Endothelial cell (in vitro differentiated cells): ENCODE data around the gene TSPO2. TPM values are rescaled to one million over a fixed set of nuclear protein-coding genes. Genes with fewer than 3 reads are reported as not detected.
"Not testable (repeated sequence)": the region's sequence is repeated elsewhere in the genome, so short reads cannot be mapped to it uniquely, and the experiment has no call there.

ENCODE experiments used
- DNase-seq: peaks from one replicate; pipeline ENCODE4 v3.0.0; 2021; ENCODE audit warnings: low spot score
- H3K27ac Mint-ChIP-seq: one replicate; pipeline ENCODE4 v1.8.0; 2021; ENCODE audit warnings: mixed read lengths, inconsistent platforms; ENCODE audit not compliant: unreplicated experiment
- H3K27me3 Mint-ChIP-seq: one replicate; pipeline ENCODE4 v1.8.0; 2021; ENCODE audit warnings: mild to moderate bottlenecking, moderate library complexity, mixed read lengths, inconsistent platforms; ENCODE audit not compliant: unreplicated experiment
- H3K36me3 Mint-ChIP-seq: one replicate; pipeline ENCODE4 v1.8.0; 2021; ENCODE audit warnings: mild to moderate bottlenecking, low read depth, mixed read lengths, inconsistent platforms; ENCODE audit not compliant: unreplicated experiment
- H3K4me1 Mint-ChIP-seq: one replicate; pipeline ENCODE4 v1.8.0; 2021; ENCODE audit warnings: mild to moderate bottlenecking, mixed read lengths, inconsistent platforms; ENCODE audit not compliant: unreplicated experiment
- H3K4me3 Mint-ChIP-seq: one replicate; pipeline ENCODE4 v1.8.0; 2021; ENCODE audit warnings: mild to moderate bottlenecking, mixed read lengths, inconsistent platforms; ENCODE audit not compliant: unreplicated experiment
- H3K9me3 Mint-ChIP-seq: one replicate; pipeline ENCODE4 v1.8.0; 2021; ENCODE audit warnings: mixed read lengths, inconsistent platforms; ENCODE audit not compliant: unreplicated experiment
- total RNA-seq: library from RNA; stranded (reverse); fragmentation: NEBNext Ultra II Directional; extraction: Animal tissue kit (Norgen Biotek cat#: 25700); gene quantifications from one replicate; pipeline ENCODE4 v1.2.1, GENCODE V29; 2021; ENCODE audit not compliant: unreplicated experiment
- TF ChIP-seq, protein P1 (sequence below): fragments of 200-600 bp; sonication (generic); IDR thresholded peaks from one replicate; pipeline ENCODE4 v1.5.0; 2021; ENCODE audit warnings: antibody characterized with exemption; ENCODE audit not compliant: unreplicated experiment

The TSPO2 gene
- total RNA-seq, 1 donor from 2014 or later = not detected

DNA sequence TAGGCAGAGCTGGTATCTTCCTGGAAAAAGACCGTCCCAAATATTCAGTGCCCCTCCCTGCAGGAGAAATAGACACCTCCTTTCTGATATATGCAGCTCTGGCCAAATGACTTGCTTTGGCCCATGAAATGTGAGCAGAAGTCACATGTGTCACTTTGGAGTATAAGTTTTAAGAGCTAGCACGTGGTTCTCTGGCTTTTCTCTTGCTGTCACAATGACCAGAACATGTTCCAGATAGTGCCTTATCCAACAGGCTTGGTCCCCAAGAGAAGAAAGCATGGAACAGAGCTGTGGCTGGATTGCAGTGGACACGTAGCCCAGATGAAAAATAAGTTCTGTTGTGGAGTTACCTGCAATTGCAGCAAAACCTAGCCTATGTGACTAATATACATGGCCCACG is 43.6 kb upstream of the TSPO2 start:
- Mint-ChIP-seq H3K9me3 (no peaks in the 10 kb centered on the region), H3K4me1 (peaks cover 45% of the 10 kb centered on the region)

DNA sequence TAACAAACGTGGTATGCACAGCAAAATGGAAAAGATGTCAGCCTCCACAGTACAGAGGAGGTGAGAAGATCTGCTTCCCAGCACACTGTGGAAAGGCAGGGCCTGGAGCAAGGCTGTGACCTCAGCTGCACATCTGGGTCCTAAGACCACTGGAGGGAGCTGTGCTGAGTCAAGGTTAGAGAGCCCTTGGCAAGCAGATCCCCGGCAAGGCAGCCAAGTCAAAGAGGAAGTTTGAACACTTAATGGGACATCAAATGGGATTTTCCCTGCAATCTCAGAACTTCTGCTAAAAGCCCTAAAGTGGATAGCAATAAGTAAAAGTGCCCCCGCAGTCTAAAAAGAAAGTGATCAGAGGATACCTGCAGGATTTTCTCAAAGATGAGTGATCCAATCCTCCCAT is 42.7 kb upstream of the TSPO2 start:
- peak overlapping the region; percentile 78 for H3K27ac Mint-ChIP-seq

More for the DNA sequence above, 43.6 kb upstream of the TSPO2 start:
- no peak for DNase-seq
- Mint-ChIP-seq H3K27me3 (peaks cover 4% of the 10 kb centered on the region), H3K27ac (peak overlapping the region; percentile 48), H3K4me3 (no peak overlapping the region), H3K36me3 (no peaks in the 10 kb centered on the region)
- TF ChIP-seq, protein P1, sequence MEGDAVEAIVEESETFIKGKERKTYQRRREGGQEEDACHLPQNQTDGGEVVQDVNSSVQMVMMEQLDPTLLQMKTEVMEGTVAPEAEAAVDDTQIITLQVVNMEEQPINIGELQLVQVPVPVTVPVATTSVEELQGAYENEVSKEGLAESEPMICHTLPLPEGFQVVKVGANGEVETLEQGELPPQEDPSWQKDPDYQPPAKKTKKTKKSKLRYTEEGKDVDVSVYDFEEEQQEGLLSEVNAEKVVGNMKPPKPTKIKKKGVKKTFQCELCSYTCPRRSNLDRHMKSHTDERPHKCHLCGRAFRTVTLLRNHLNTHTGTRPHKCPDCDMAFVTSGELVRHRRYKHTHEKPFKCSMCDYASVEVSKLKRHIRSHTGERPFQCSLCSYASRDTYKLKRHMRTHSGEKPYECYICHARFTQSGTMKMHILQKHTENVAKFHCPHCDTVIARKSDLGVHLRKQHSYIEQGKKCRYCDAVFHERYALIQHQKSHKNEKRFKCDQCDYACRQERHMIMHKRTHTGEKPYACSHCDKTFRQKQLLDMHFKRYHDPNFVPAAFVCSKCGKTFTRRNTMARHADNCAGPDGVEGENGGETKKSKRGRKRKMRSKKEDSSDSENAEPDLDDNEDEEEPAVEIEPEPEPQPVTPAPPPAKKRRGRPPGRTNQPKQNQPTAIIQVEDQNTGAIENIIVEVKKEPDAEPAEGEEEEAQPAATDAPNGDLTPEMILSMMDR = no peak

DNA sequence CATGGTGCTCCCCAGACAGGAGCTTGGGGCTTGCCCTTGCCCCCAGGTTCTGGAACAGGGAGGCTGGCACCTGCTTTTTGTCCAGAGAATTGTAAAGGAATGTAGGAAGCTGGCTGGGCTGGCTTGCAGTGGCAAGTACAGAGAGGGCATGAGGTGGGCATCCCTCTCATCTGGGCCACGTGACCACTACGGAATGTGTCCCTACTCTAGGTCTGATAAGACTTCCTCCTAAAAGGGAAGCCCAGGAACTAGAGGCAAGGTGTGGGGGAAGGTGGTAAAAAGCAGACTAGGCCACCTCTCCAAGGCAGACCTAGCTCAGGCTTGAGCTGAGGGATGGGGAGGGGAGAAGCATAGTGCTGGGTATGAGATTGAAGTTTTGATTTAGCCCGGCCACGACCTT is 42.0 kb upstream of the TSPO2 start:
- Mint-ChIP-seq H3K36me3 (no peaks in the 10 kb centered on the region), H3K27me3 (peaks cover 4% of the 10 kb centered on the region)

More for the DNA sequence above, 42.7 kb upstream of the TSPO2 start:
- Mint-ChIP-seq H3K27me3 (peaks cover 4% of the 10 kb centered on the region), H3K4me3 (no peak overlapping the region), H3K4me1 (peaks cover 40% of the 10 kb centered on the region), H3K9me3 (no peaks in the 10 kb centered on the region), H3K36me3 (no peaks in the 10 kb centered on the region)
- DNase-seq = peak; percentile 66
- TF ChIP-seq, protein P1 = no peak

DNA sequence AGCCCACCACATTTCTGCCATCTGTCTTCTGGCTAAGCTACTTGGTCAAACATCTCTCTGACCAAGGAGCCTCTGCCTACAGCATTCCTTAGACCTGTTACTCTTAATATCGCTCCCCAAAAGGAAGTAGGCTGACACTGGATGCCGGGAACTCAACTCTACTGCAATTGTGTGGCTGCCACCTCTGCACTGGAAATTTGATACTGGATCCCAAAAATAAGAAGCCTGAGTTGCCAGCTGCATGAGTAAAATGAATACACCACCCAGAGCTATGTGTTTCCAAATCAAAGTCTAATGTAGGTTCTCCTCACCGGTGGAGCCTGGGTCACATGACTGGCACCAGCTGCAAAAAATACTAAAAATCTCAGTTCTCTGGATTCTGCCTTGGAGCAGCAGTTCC is 40.1 kb upstream of the TSPO2 start:
- Mint-ChIP-seq H3K27ac (no peak overlapping the region), H3K36me3 (no peaks in the 10 kb centered on the region), H3K27me3 (no peaks in the 10 kb centered on the region), H3K4me1 (peaks cover 24% of the 10 kb centered on the region), H3K4me3 (no peak overlapping the region), H3K9me3 (no peaks in the 10 kb centered on the region)
- no peak for DNase-seq
- TF ChIP-seq, protein P1 = no peak

More for the DNA sequence above, 42.0 kb upstream of the TSPO2 start:
- no peaks in the 10 kb centered on the region for H3K9me3 Mint-ChIP-seq
- H3K4me3 Mint-ChIP-seq = no peak overlapping the region
- DNase-seq = no peak
- H3K4me1 Mint-ChIP-seq = peaks cover 36% of the 10 kb centered on the region
- H3K27ac Mint-ChIP-seq = no peak overlapping the region
- TF ChIP-seq, protein P1 = no peak

DNA sequence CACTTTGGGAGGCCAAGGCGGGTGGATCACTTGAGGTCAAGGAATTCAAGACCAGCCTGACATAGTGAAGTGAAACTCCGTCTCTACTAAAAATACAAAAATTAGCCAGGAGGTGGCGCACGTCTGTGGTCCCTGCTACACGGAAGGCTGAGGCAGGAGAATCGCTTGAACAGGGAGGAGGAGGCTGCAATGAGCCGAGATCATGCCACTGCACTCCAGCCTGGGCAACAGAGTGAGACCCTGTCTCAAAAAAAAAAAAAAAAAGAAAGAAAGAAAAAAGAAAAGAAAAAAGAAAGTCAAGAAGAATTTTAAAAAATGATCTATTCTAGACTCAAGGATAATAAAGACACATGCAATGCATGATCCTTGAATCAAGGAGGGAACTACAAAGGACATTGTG is 36.0 kb upstream of the TSPO2 start:
- H3K4me1 Mint-ChIP-seq, H3K27ac Mint-ChIP-seq, H3K27me3 Mint-ChIP-seq, H3K4me3 Mint-ChIP-seq, H3K36me3 Mint-ChIP-seq, H3K9me3 Mint-ChIP-seq: not testable (repeated sequence)
- peak; percentile 76 for DNase-seq
- TF ChIP-seq, protein P1 = peak; percentile 81

DNA sequence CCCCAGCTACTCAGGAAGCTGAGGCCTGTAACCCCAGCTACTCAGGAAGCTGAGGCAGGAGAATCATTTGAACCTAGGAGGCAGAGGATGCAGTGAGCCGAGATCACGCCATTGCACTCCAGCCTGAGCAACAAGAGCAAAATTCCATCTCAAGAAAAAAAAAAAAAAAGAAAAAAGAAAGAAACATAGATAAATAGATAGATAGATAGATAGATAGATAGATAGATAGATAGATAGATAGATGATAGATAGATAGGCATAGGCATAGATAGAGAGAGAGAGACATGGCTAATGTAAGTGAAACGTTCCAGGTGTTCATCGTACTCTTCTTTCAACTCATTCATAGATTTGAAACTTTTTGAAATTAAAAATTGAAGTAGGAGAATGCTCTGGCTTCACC is 35.3 kb upstream of the TSPO2 start:
- H3K4me1 Mint-ChIP-seq, H3K4me3 Mint-ChIP-seq, H3K9me3 Mint-ChIP-seq, H3K27ac Mint-ChIP-seq, H3K27me3 Mint-ChIP-seq, H3K36me3 Mint-ChIP-seq, DNase-seq: not testable (repeated sequence)
